ENCODE measurements around the gene LY6G5C. TPM values are rescaled to one million over a fixed set of nuclear protein-coding genes. Genes with fewer than 3 reads are reported as not detected.

The LY6G5C gene
- total RNA-seq (3.1 TPM), polyA plus RNA-seq (10 to 100 TPM in 3 of 4 donors, 1 to 10 TPM in 1; 7.4 to 19.9 (median 11.9) TPM)

DNA sequence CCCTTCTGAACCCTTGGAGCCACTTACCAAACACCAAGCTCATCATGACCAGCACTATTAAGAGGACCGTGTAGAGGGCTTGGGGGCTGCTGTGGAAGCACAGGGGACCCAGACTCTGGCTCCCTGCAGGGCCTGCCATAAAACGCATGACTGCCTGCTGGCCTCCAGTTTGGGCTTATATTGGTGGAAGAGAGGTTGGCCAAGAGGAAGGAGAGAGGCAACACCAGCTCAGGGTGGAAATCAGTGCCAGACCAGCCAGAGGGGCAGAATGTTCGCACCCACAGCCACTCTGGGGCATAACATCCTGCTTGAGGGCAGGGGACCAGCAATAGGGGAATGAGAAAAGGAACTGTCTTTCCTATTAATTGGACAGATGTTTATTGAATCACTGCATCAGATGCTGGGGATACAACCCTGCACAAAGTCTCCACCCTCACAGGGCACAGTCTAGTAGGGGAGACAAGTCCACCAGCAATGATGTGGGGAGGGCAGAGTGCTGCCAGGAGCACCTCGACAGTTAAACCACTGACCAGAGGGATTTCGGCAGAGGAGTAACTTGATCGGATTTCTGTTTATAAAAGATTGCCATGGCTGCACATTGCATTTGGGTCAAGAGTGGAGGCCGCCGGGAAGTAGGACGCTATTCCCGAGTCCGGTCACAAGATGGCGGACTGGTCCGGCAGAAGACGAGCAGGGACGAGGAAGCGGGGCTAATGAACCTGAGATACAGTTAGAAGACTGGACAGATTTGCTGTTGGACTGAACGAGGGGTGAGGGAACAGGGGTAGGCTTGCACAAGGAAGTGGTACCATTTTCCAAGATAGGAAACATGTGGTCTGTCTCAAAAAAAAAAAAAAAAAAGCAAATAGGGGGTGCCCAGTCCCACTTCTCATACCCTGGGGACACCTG is at the start of gene LY6G5C:
Gene LY6G5C, minus strand, starts transcription at position 842 of the 909 bp plus-strand sequence. Its CDS starts 694 bp downstream, at position 148.
- Histone ChIP-seq H3K9me3 (ENCODE audit: control insufficient read depth in 2 of 2, low read length in 2 of 2) (no peaks in the 10 kb centered on the region), H3K4me1 (ENCODE audit: control insufficient read depth, insufficient read depth, low read length, poor library complexity, severe bottlenecking) (peaks cover 16% of the 10 kb centered on the region), H3K27ac (ENCODE audit: insufficient read depth, low read length, poor library complexity, severe bottlenecking) (peak within 1 kb of the TSS; percentile 53), H3K4me3 (ENCODE audit: low read depth, low read length) (peak within 1 kb of the TSS; percentile 86), H3K27me3 (ENCODE audit: control insufficient read depth, insufficient read depth, low read length) (no peaks in the 10 kb centered on the region), H3K36me3 (ENCODE audit: control insufficient read depth, insufficient read depth, low read length) (peaks cover 8% of the 10 kb centered on the region)
- Mint-ChIP-seq H3K27me3 (no peaks in the 10 kb centered on the region), H3K4me1 (peaks cover 0 to 35% (median 18%) of the 10 kb centered on the region in 4 donors), H3K36me3 (peaks cover 4% of the 10 kb centered on the region), H3K27ac (peak within 1 kb of the TSS; percentile 86 to 94 (median 94)), H3K9me3 (no peaks in the 10 kb centered on the region), H3K4me3 (peak within 1 kb of the TSS; percentile 87 to 93 (median 90))
- ATAC-seq (ENCODE audit: low read depth in 2 of 2): peak; percentile 76 to 78
- peak; percentile 47 to 79 (median 61) for DNase-seq

- peaks cover 35% of the 10 kb centered on the region for H3K36me3 ChIP-seq (ENCODE audit: control insufficient read depth, insufficient read depth, low read length)
- ATAC-seq (ENCODE audit: low read depth in 2 of 2) (peak; percentile 32 to 36), DNase-seq (peak; percentile 65 to 72 (median 67))
- H3K36me3 Mint-ChIP-seq: peaks cover 21% of the 10 kb centered on the region
- H3K9me3 Mint-ChIP-seq: peaks cover 0 to 1% (median 0%) of the 10 kb centered on the region in 7 donors
- H3K4me1 ChIP-seq (ENCODE audit: control insufficient read depth, insufficient read depth, low read length, poor library complexity, severe bottlenecking): peaks cover 37% of the 10 kb centered on the region
- H3K27ac Mint-ChIP-seq: peak overlapping the region; percentile 90 to 92 (median 91)
- peak overlapping the region; percentile 71 for H3K27ac ChIP-seq (ENCODE audit: insufficient read depth, low read length, poor library complexity, severe bottlenecking)
- H3K4me1 Mint-ChIP-seq: peaks cover 0 to 66% (median 28%) of the 10 kb centered on the region in 4 donors
- peak overlapping the region; percentile 79 for H3K4me3 ChIP-seq (ENCODE audit: low read depth, low read length)
- peak overlapping the region; percentile 81 to 98 (median 96) for H3K4me3 Mint-ChIP-seq
- no peaks in the 10 kb centered on the region for H3K9me3 ChIP-seq (ENCODE audit: control insufficient read depth in 2 of 2, low read length in 2 of 2)
- H3K27me3 Mint-ChIP-seq: no peaks in the 10 kb centered on the region
- no peaks in the 10 kb centered on the region for H3K27me3 ChIP-seq (ENCODE audit: control insufficient read depth, insufficient read depth, low read length)
These were observed 49.2 kb upstream of the LY6G5C start for GRCh38 chr6:31729979-31730630.

DNA sequence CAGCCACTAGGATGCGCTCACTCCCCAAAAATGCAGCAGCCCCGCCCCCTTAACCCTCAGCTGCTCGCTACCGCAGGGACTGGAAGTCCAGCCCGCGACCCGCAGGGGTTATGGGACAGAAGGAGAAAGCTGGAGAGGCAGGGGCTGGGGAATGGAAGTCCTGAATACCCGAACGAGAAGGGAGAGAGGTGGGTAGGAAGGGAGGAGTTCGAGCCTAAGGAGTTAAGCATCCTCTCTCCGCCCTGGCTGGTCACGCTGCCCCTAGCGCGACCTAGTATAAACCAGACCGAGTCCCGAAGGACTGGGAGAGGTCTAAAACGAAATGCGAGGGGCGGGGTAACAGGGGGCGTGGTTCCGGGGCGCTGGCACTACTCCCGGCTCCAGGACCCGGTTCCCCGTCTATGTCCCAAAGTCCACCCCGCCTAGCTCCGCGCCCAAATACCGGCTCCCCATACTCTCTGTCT is 48.7 kb upstream of the LY6G5C start:
- no peaks in the 10 kb centered on the region for H3K27me3 ChIP-seq (ENCODE audit: control insufficient read depth, insufficient read depth, low read length)
- H3K4me3 ChIP-seq (ENCODE audit: low read depth, low read length): peak overlapping the region; percentile 79
- Mint-ChIP-seq H3K4me3 (peak overlapping the region; percentile 81 to 98 (median 96)), H3K27me3 (no peaks in the 10 kb centered on the region), H3K27ac (peak overlapping the region; percentile 82 to 90 (median 89)), H3K4me1 (peaks cover 0 to 60% (median 26%) of the 10 kb centered on the region in 4 donors), H3K36me3 (peaks cover 21% of the 10 kb centered on the region), H3K9me3 (peaks cover 0 to 1% (median 0%) of the 10 kb centered on the region in 7 donors)
- peaks cover 31% of the 10 kb centered on the region for H3K4me1 ChIP-seq (ENCODE audit: control insufficient read depth, insufficient read depth, low read length, poor library complexity, severe bottlenecking)
- ATAC-seq (ENCODE audit: low read depth in 2 of 2) (peak; percentile 70), DNase-seq (peak; percentile 75 to 85 (median 79))
- peaks cover 35% of the 10 kb centered on the region for H3K36me3 ChIP-seq (ENCODE audit: control insufficient read depth, insufficient read depth, low read length)
- no peaks in the 10 kb centered on the region for H3K9me3 ChIP-seq (ENCODE audit: control insufficient read depth in 2 of 2, low read length in 2 of 2)
- peak overlapping the region; percentile 71 for H3K27ac ChIP-seq (ENCODE audit: insufficient read depth, low read length, poor library complexity, severe bottlenecking)

DNA sequence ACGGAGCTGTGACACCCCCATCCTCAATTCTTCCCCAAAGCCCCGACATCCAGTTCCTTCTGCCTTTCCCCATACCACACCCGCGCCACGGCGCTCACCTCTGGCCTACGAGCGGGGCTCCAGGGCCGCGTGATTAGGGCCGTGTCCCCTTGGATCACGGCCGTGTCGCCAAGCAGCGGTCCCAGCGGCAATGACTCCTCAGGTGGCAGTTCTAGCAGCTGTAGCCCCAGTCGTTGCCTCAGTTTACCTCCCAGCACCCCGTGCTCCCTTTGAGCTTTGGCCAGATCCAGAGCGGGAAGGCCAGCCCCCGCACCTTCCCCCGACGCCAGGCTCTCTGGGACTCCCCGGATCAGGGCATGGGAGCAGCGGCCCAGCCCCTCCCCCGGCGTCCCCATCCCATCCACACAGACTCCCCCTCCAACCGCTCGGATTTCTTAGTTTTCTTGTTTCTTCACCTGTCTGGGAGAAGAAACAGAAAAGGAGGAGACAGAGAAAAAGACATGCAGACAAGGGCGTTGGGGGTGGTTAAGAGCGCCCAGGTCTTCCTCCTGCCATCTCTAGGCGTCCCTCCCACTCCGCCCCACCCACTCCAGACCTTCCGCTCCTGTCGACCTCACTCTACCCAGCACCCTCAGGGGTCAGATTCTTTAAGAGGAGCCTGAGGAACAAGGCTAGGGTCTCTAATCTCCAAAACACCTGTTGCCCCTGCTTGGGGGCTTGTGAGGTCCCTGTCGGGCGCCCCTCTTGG is 48.1 kb upstream of the LY6G5C start, which contains the start of gene DDAH2:
Gene DDAH2, minus strand, starts transcription at position 533 of the 748 bp plus-strand sequence. Its CDS starts 138 bp downstream, at position 395.
- peak; percentile 8 to 20 for ATAC-seq (ENCODE audit: low read depth in 2 of 2)
- H3K27ac Mint-ChIP-seq: peak within 1 kb of the TSS; percentile 90 to 92 (median 91)
- no peaks in the 10 kb centered on the region for H3K27me3 Mint-ChIP-seq
- Histone ChIP-seq H3K4me3 (ENCODE audit: low read depth, low read length) (peak within 1 kb of the TSS; percentile 79), H3K36me3 (ENCODE audit: control insufficient read depth, insufficient read depth, low read length) (peaks cover 32% of the 10 kb centered on the region), H3K9me3 (ENCODE audit: control insufficient read depth in 2 of 2, low read length in 2 of 2) (no peaks in the 10 kb centered on the region), H3K27ac (ENCODE audit: insufficient read depth, low read length, poor library complexity, severe bottlenecking) (peak within 1 kb of the TSS; percentile 71), H3K4me1 (ENCODE audit: control insufficient read depth, insufficient read depth, low read length, poor library complexity, severe bottlenecking) (peaks cover 25% of the 10 kb centered on the region), H3K27me3 (ENCODE audit: control insufficient read depth, insufficient read depth, low read length) (no peaks in the 10 kb centered on the region)
- no peak for DNase-seq
- peaks cover 0 to 54% (median 26%) of the 10 kb centered on the region in 4 donors for H3K4me1 Mint-ChIP-seq
- H3K4me3 Mint-ChIP-seq: peak within 1 kb of the TSS; percentile 81 to 98 (median 96)
- peaks cover 0 to 1% (median 0%) of the 10 kb centered on the region in 7 donors for H3K9me3 Mint-ChIP-seq
- peaks cover 20% of the 10 kb centered on the region for H3K36me3 Mint-ChIP-seq

DNA sequence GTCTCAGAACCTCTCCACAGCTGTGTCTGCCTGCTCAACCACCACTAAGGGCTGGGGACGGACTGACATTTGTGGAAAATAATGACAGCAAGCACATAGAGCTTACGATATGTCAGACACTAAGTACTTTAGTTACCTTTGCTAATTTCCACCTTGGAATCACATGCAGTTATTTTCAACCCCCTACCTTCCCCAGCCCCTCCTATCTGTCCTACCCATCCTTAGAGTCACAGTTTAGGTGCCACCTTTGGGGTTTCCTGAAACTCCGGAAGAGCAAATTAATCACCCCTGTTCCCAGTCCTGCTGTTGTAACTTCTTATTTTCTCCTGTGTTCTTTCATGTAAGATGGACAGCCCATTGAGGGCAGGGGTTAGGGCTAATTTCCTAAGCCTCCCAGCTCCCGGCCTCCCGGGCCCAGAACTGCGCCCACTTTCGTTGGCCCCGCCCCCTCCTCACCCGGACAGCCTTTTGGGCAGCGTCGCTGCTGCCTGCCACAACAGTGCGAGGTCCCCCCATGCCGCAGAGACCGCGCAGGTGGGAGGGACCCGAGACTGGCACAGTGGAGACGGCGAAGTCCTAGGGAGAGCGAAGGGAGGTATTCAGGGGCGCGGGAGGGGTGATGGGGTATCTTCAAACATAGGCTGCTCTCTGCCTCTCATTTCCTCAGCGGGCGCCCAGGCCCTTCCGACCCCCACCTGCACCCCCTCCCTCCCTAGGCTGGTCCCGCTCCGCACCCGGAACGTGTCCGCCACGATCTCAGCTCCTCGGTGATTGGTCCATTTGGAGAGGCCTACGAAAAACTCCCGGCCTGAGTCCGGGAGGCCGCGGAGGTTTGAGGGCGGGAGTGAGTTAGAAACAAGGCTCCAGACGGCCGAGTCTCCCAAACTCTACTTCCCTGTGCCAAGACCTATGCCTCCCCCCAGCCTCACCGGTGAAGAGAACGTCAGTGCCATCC is 47.1 kb upstream of the LY6G5C start:
- peak overlapping the region; percentile 54 to 95 (median 80) for H3K4me3 Mint-ChIP-seq
- H3K27ac Mint-ChIP-seq: peak overlapping the region; percentile 58 to 79 (median 59)
- H3K9me3 ChIP-seq (ENCODE audit: control insufficient read depth in 2 of 2, low read length in 2 of 2): no peaks in the 10 kb centered on the region
- DNase-seq (peak in 1 of 3 donors; percentile 59), ATAC-seq (ENCODE audit: low read depth in 2 of 2) (no peak)
- H3K27ac ChIP-seq (ENCODE audit: insufficient read depth, low read length, poor library complexity, severe bottlenecking): no peak overlapping the region
- no peaks in the 10 kb centered on the region for H3K27me3 ChIP-seq (ENCODE audit: control insufficient read depth, insufficient read depth, low read length)
- peaks cover 23% of the 10 kb centered on the region for H3K36me3 ChIP-seq (ENCODE audit: control insufficient read depth, insufficient read depth, low read length)
- H3K4me1 Mint-ChIP-seq: peaks cover 0 to 45% (median 17%) of the 10 kb centered on the region in 4 donors
- peaks cover 12% of the 10 kb centered on the region for H3K36me3 Mint-ChIP-seq
- H3K4me3 ChIP-seq (ENCODE audit: low read depth, low read length): no peak overlapping the region
- H3K4me1 ChIP-seq (ENCODE audit: control insufficient read depth, insufficient read depth, low read length, poor library complexity, severe bottlenecking): peaks cover 19% of the 10 kb centered on the region
- peaks cover 0 to 1% (median 0%) of the 10 kb centered on the region in 7 donors for H3K9me3 Mint-ChIP-seq
- H3K27me3 Mint-ChIP-seq: no peaks in the 10 kb centered on the region

- Mint-ChIP-seq H3K4me3 (peak overlapping the region in 3 of 4 donors; percentile 66 to 90 (median 72)), H3K36me3 (peaks cover 10% of the 10 kb centered on the region), H3K27me3 (no peaks in the 10 kb centered on the region), H3K9me3 (peaks cover 0 to 1% (median 0%) of the 10 kb centered on the region in 7 donors), H3K4me1 (peaks cover 0 to 43% (median 16%) of the 10 kb centered on the region in 4 donors), H3K27ac (peak overlapping the region in 2 of 3 donors; percentile 16 to 58)
- no peak overlapping the region for H3K27ac ChIP-seq (ENCODE audit: insufficient read depth, low read length, poor library complexity, severe bottlenecking)
- no peaks in the 10 kb centered on the region for H3K9me3 ChIP-seq (ENCODE audit: control insufficient read depth in 2 of 2, low read length in 2 of 2)
- peak; percentile 26 to 45 for ATAC-seq (ENCODE audit: low read depth in 2 of 2)
- peaks cover 16% of the 10 kb centered on the region for H3K36me3 ChIP-seq (ENCODE audit: control insufficient read depth, insufficient read depth, low read length)
- DNase-seq: no peak
- no peaks in the 10 kb centered on the region for H3K27me3 ChIP-seq (ENCODE audit: control insufficient read depth, insufficient read depth, low read length)
- H3K4me1 ChIP-seq (ENCODE audit: control insufficient read depth, insufficient read depth, low read length, poor library complexity, severe bottlenecking): peaks cover 19% of the 10 kb centered on the region
- H3K4me3 ChIP-seq (ENCODE audit: low read depth, low read length): no peak overlapping the region
These were observed 46.3 kb upstream of the LY6G5C start for GRCh38 chr6:31727034-31727716.

All from CD4-positive, CD25-positive, alpha-beta regulatory T cell (primary cell).